H1 (cell line): ENCODE data around the gene TBX5. TPM values are rescaled to one million over a fixed set of nuclear protein-coding genes. Genes with fewer than 3 reads are reported as not detected.

Source experiments
- CTCF ChIA-PET: fragments of 300-600 bp; sonication (Branson Sonifier 250); formaldehyde crosslinking; loops from one replicate; lab custom pipeline; 2021; ENCODE audit not compliant: partially characterized antibody; lab: Charles Lee
- POLR2A ChIA-PET: fragments of 300-600 bp; sonication (Branson Sonifier 250); formaldehyde crosslinking; loops from one replicate; lab custom pipeline; 2021; ENCODE audit warnings: inconsistent platforms; ENCODE audit not compliant: partially characterized antibody; lab: Charles Lee
- DNase-seq, 2 experiments: peaks; one replicate each; pipeline versions ENCODE4 v3.0.0 to v3.0.0-alpha.2; 2010 to 2022; ENCODE audit warnings: low spot score in 2 of 2, low read depth in 1 of 2, mixed read lengths in 1 of 2
- FAIRE-seq: peaks from 2 replicates; lab custom pipeline; 2011; peaks lifted over from hg19 to GRCh38; lab: Jason Lieb, UNC
- H2AFZ ChIP-seq: 2 replicates; pipeline ENCODE4 v1.8.1; 2012; ENCODE audit warnings: low read length, inconsistent platforms
- H2AK5ac ChIP-seq: 2 replicates; pipeline ENCODE4 v1.6.1; 2013; ENCODE audit warnings: low read depth, low read length
- H2BK120ac ChIP-seq: replicated peaks from 2 replicates; pipeline ENCODE3; 2013; ENCODE audit warnings: low read depth, low read length, inconsistent platforms
- H2BK12ac ChIP-seq: 2 replicates; pipeline ENCODE4 v1.6.1; 2013; ENCODE audit warnings: low read depth, low read length
- H2BK15ac ChIP-seq: 2 replicates; pipeline ENCODE4 v1.6.1; 2013; ENCODE audit warnings: low read length
- H2BK20ac ChIP-seq: 2 replicates; pipeline ENCODE4 v1.6.1; 2013; ENCODE audit warnings: low read length
- H2BK5ac ChIP-seq: 2 replicates; pipeline ENCODE4 v1.6.1; 2013; ENCODE audit warnings: low read depth, low read length
- H3K14ac ChIP-seq: 2 replicates; pipeline ENCODE4 v1.6.1; 2013; ENCODE audit warnings: inconsistent platforms; ENCODE audit not compliant: insufficient read length
- H3K18ac ChIP-seq: 2 replicates; pipeline ENCODE4 v1.6.1; 2013; ENCODE audit warnings: low read length; ENCODE audit errors: extremely low read depth
- H3K23ac ChIP-seq: 2 replicates; pipeline ENCODE4 v1.6.1; 2013; ENCODE audit warnings: inconsistent platforms; ENCODE audit not compliant: insufficient read length
- H3K23me2 ChIP-seq: 2 replicates; pipeline ENCODE4 v1.6.1; 2013; ENCODE audit warnings: low read depth, low read length
- H3K27ac ChIP-seq: 2 replicates; pipeline ENCODE4 v1.6.1; 2011; ENCODE audit warnings: low read depth, low read length, inconsistent platforms
- H3K27me3 ChIP-seq, 4 experiments: replicated peaks in 1 of 4; 1 replicate in 1 of 4; 2 replicates in 3 of 4; pipeline versions ENCODE4 v1.6.1 to v1.8.1; 2011 to 2013; ENCODE audit warnings: low read length in 3 of 4, mild to moderate bottlenecking in 3 of 4, inconsistent platforms in 2 of 4, mixed read lengths in 2 of 4, moderate library complexity in 1 of 4; ENCODE audit not compliant: control insufficient read depth in 3 of 4, insufficient read depth in 3 of 4; ENCODE audit errors: extremely low read depth in 1 of 4
- H3K36me3 ChIP-seq, 4 experiments: 2 replicates each; pipeline versions ENCODE4 v1.6.1 to v1.8.1; 2011 to 2013; ENCODE audit warnings: mild to moderate bottlenecking in 4 of 4, low read length in 3 of 4, moderate library complexity in 2 of 4, control low read depth in 1 of 4, inconsistent platforms in 1 of 4; ENCODE audit not compliant: insufficient read depth in 4 of 4, control insufficient read depth in 2 of 4
- H3K4ac ChIP-seq: replicated peaks from 2 replicates; pipeline ENCODE3; 2013; ENCODE audit warnings: low read length, low read depth, mixed read lengths, inconsistent platforms; ENCODE audit not compliant: insufficient read length
- H3K4me1 ChIP-seq, 4 experiments: replicated peaks in 1 of 4; 1 replicate in 1 of 4; 2 replicates in 3 of 4; pipeline versions ENCODE4 v1.6.1 to v1.8.1; 2011 to 2013; ENCODE audit warnings: low read length in 3 of 4, inconsistent platforms in 2 of 4, mixed read lengths in 1 of 4; ENCODE audit not compliant: insufficient read depth in 4 of 4, control insufficient read depth in 3 of 4
- H3K4me2 ChIP-seq, 2 experiments: 2 replicates each; pipeline versions ENCODE4 v1.6.1 to v1.8.1; 2011 to 2013; ENCODE audit warnings: low read depth in 2 of 2, low read length in 2 of 2, control low read depth in 1 of 2, inconsistent platforms in 1 of 2, mild to moderate bottlenecking in 1 of 2; ENCODE audit not compliant: insufficient read depth in 1 of 2
- H3K4me3 ChIP-seq, 4 experiments: fragments of 200-600, 300-600 bp in 1 of 4; sonication (generic), shearing (Covaris generic), sonication (Bioruptor Twin) in 1 of 4; 2 replicates each; pipeline versions ENCODE4 v1.5.1 to v1.8.1; 2011 to 2016; ENCODE audit warnings: low read length in 4 of 4, low read depth in 3 of 4, control low read depth in 2 of 4, inconsistent platforms in 2 of 4, mild to moderate bottlenecking in 2 of 4, mixed read lengths in 1 of 4, moderate library complexity in 1 of 4; ENCODE audit not compliant: insufficient read depth in 2 of 4; ENCODE audit errors: extremely low read depth in 1 of 4
- H3K56ac ChIP-seq: replicated peaks from 2 replicates; pipeline ENCODE3; 2013; ENCODE audit warnings: low read depth, mild to moderate bottlenecking, mixed read lengths, low read length, inconsistent platforms; ENCODE audit not compliant: insufficient read length
- H3K79me1 ChIP-seq: 2 replicates; pipeline ENCODE4 v1.6.1; 2013; ENCODE audit warnings: low read depth, low read length, control low read depth
- H3K79me2 ChIP-seq, 2 experiments: 2 replicates each; pipeline versions ENCODE4 v1.6.1 to v1.8.1; 2012 to 2013; ENCODE audit warnings: low read length in 2 of 2, mild to moderate bottlenecking in 2 of 2, inconsistent platforms in 1 of 2; ENCODE audit not compliant: insufficient read depth in 2 of 2, control insufficient read depth in 1 of 2
- H3K9ac ChIP-seq, 4 experiments: replicated peaks in 1 of 4; 1 replicate in 1 of 4; 2 replicates in 3 of 4; pipeline versions ENCODE4 v1.6.1 to v1.8.1; 2011 to 2013; ENCODE audit warnings: low read depth in 3 of 4, low read length in 3 of 4, control low read depth in 2 of 4, mild to moderate bottlenecking in 2 of 4, moderate library complexity in 2 of 4, inconsistent platforms in 1 of 4; ENCODE audit errors: extremely low read depth in 1 of 4
- H3K9me3 ChIP-seq, 2 experiments: 2 replicates each; pipeline versions ENCODE4 v1.6.1 to v1.8.1; 2012 to 2013; ENCODE audit warnings: mild to moderate bottlenecking in 2 of 2, moderate library complexity in 2 of 2, control low read depth in 1 of 2, inconsistent platforms in 1 of 2, low read depth in 1 of 2, low read length in 1 of 2, mixed read lengths in 1 of 2; ENCODE audit not compliant: insufficient read depth in 2 of 2
- H4K20me1 ChIP-seq, 2 experiments: replicated peaks in 1 of 2; 2 replicates each; pipeline versions ENCODE3 to v1.8.1; 2011 to 2013; ENCODE audit warnings: inconsistent platforms in 2 of 2, low read length in 2 of 2, mild to moderate bottlenecking in 1 of 2; ENCODE audit not compliant: insufficient read depth in 2 of 2, control insufficient read depth in 1 of 2
- H4K5ac ChIP-seq: 2 replicates; pipeline ENCODE4 v1.6.1; 2013; ENCODE audit warnings: low read length, low read depth, mixed read lengths, inconsistent platforms; ENCODE audit not compliant: insufficient read length
- H4K8ac ChIP-seq: 2 replicates; pipeline ENCODE4 v1.8.0; 2013; ENCODE audit warnings: mild to moderate bottlenecking, moderate library complexity, low read length, inconsistent platforms; ENCODE audit not compliant: insufficient read depth; ENCODE audit errors: extremely low read depth
- H4K91ac ChIP-seq: replicated peaks from 2 replicates; pipeline ENCODE3; 2013; ENCODE audit warnings: low read length, mixed read lengths, inconsistent platforms; ENCODE audit not compliant: insufficient read length
- CBX8 ChIP-seq: fragments of 300-800, 300-1000 bp; sonication (generic); IDR thresholded peaks from 2 replicates; pipeline ENCODE4 v1.7.1; 2016; ENCODE audit warnings: low read depth, low read length, borderline replicate concordance
- EZH2 ChIP-seq: fragments of 200-600 bp; sonication (generic); IDR thresholded peaks from 2 replicates; pipeline ENCODE4 v1.7.1; 2012; ENCODE audit warnings: low read depth, mild to moderate bottlenecking, moderate library complexity, low read length, inconsistent platforms; ENCODE audit not compliant: severe bottlenecking
- RBBP5 ChIP-seq: IDR thresholded peaks from 2 replicates; pipeline ENCODE4 v1.7.1; 2012; ENCODE audit warnings: low read depth, mild to moderate bottlenecking, inconsistent platforms, low read length, moderate library complexity, borderline replicate concordance
- RNF2 ChIP-seq: fragments of 200-900, 300-1000 bp; sonication (generic); IDR thresholded peaks from 2 replicates; pipeline ENCODE4 v1.7.1; 2016; ENCODE audit warnings: borderline replicate concordance, low read depth, mild to moderate bottlenecking, antibody characterized with exemption, low read length; ENCODE audit not compliant: poor library complexity, severe bottlenecking; ENCODE audit errors: missing control alignments
- SUZ12 ChIP-seq: fragments of 200-600 bp; sonication (generic); IDR thresholded peaks from 2 replicates; pipeline ENCODE4 v1.6.1; 2012; ENCODE audit warnings: mild to moderate bottlenecking, inconsistent platforms, low read length, moderate library complexity, mixed read lengths
- WGBS, 2 experiments: shearing (Covaris generic) in 1 of 2; methylation state at CpG; one replicate each; pipeline versions ENCODE4 v1.1.6 to v1.1.7; 2013 to 2015; ENCODE audit warnings: low lambda C conversion rate in 2 of 2, mixed read lengths in 2 of 2, inconsistent platforms in 1 of 2, low coverage in 1 of 2, missing lambda C conversion rate in 1 of 2; ENCODE audit not compliant: insufficient replicate concordance in 2 of 2, insufficient coverage in 1 of 2, insufficient read length in 1 of 2; ENCODE audit errors: extremely low coverage in 1 of 2, missing lambda C conversion rate in 1 of 2; 5-methylcytosine and 5-hydroxymethylcytosine counted together
- polyA plus RNA-seq, 7 experiments: library from polyadenylated mRNA; depleted of rRNA in 3 of 7; stranded (reverse) in 5 of 7; unstranded in 2 of 7; fragments of >200 nt in 5 of 7; fragments of 200-250 nt in 2 of 7; gene quantifications; 1 replicate in 5 of 7; 2 replicates in 1 of 7; 4 replicates in 1 of 7; pipeline versions ENCODE4 v1.2.1 to v1.2.3, GENCODE V29; 2011 to 2013; ENCODE audit warnings: missing spikeins in 2 of 7, mixed read lengths in 2 of 7
- total RNA-seq: library from RNA; stranded (reverse); fragmentation: NEBNext Ultra II Directional; extraction: Animal tissue kit (Norgen Biotek cat#: 25700); gene quantifications from 2 replicates; pipeline ENCODE4 v1.2.1, GENCODE V29; 2021

The TBX5 gene
- total and polyA plus RNA-seq, 2 of the 8 experiments (the other 6 are each of a cell fraction or from before 2014, with no cell fraction given), result 0.05 TPM; not detected in 1

DNA sequence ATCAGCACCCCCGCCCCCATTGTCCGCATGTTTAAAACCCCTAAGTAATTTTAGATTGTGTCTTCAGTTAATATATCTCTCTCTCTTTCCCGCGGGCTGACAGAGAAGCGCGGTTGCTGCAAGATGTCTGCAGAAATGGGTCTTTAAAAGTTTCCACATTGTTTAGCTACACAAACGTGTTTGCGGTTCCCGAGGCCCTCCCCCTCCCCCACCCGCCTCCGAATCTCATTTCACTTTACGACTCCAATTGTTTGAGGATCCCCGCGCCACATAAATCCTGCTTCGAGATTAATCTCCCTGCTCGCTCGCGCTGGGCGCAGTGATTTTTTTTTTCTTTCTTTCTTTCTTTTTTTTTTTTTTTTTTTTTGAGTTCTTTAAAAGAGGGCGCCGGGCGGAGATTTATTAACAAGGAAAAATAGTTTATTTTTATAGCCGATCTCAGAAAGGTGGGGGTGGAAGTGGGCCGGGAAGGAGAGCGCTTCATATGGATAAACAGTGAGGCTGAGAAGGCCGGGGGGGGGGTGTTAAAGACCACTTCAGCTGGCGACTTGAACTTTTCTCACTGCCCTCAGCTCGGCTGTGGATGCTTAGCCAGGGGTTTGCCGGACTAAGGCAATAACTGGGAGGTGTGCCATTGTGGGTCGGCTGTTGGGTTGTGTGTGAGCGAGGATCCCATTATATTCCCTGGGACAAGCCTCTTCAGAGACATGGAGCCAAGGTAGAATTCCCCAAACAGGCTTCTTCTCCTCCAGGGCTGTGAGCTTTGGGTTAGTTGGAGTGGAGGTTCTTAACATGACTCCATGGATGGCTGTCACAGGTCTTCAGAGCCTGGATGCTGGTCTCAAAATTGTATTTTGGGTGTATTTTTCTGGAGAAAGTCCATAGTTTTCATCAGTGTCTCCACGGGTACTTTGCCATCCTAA lies 39.7 kb upstream of the TBX5 start:
- H2AFZ ChIP-seq, result no peak overlapping the region
- no peaks in the 10 kb centered on the region for H3K9me3 ChIP-seq
- no peak overlapping the region for H2BK5ac ChIP-seq
- H3K23me2 ChIP-seq, result no peaks in the 10 kb centered on the region; the same call in 1 of the 2 replicates
- no peak overlapping the region for H3K23ac ChIP-seq
- no peak overlapping the region for H2BK15ac ChIP-seq
- H2BK20ac ChIP-seq, result no peak overlapping the region
- no peak overlapping the region for H4K8ac ChIP-seq
- no peak overlapping the region for H3K27ac ChIP-seq
- H3K4me2 ChIP-seq, result peak overlapping the region in 1 of 2 experiments; percentile 9; a peak in 1 of 4 replicates
- CTCF ChIA-PET, result interaction anchor here (0.5 to 2.1 kb wide), 3 partner anchors 23 to 278 kb away, joined by 3 to 7 read pairs (median 4); no protein-coding TSS in a partner anchor
- H3K18ac ChIP-seq, result no peak overlapping the region
- no peaks in the 10 kb centered on the region for H3K79me1 ChIP-seq
- TF ChIP-seq SUZ12, result peak; percentile 53
- TF ChIP-seq RBBP5, result no peak
- TF ChIP-seq EZH2, result peak; percentile 9
- TF ChIP-seq RNF2, result peak; percentile 83
- TF ChIP-seq CBX8, result peak; percentile 67; the same call in 1 of the 2 replicates
- no peak for FAIRE-seq
- no peaks in the 10 kb centered on the region for H3K79me2 ChIP-seq
- no peak overlapping the region for H2BK120ac ChIP-seq
- peak in 1 of 2 experiments; percentile 48 for DNase-seq
- POLR2A ChIA-PET, result no interaction called here
- H4K20me1 ChIP-seq, result peaks cover 17 to 50% of the 10 kb centered on the region in 2 experiments
- H3K9ac ChIP-seq, result no peak overlapping the region
- no peak overlapping the region for H2AK5ac ChIP-seq
- H3K56ac ChIP-seq, result no peak overlapping the region
- H3K4me1 ChIP-seq, result peaks cover 8 to 37% (median 17%) of the 10 kb centered on the region in 4 experiments
- WGBS, 2 experiments, result 10% methylated on average over 26 of the region's 32 CpGs; no CpG with 5 or more reads in 1 of the 2 experiments
- H3K36me3 ChIP-seq, result peaks cover 0 to 15% (median 0%) of the 10 kb centered on the region in 4 experiments; a peak in 2 of 8 replicates
- H4K5ac ChIP-seq, result no peak overlapping the region
- no peak overlapping the region for H3K14ac ChIP-seq
- H3K4ac ChIP-seq, result no peak overlapping the region
- peaks cover 96 to 100% (median 99%) of the 10 kb centered on the region in 4 experiments for H3K27me3 ChIP-seq
- H2BK12ac ChIP-seq, result no peak overlapping the region
- H4K91ac ChIP-seq, result no peak overlapping the region
- H3K4me3 ChIP-seq, result no peak overlapping the region
